Adrenal gland (tissue), 5 donors: ENCODE data around the gene KCNK13.

ENCODE experiments used
- CTCF ChIP-seq, 6 experiments: fragments of 450-650 bp in 4 of 6; fragments of 200-600 bp in 2 of 6; sonication (generic) in 1 of 6; IDR thresholded peaks; 1 replicate in 5 of 6; 2 replicates in 1 of 6; pipeline versions ENCODE4 v1.5.1 to v1.8.0; 2016 to 2021; ENCODE audit warnings: antibody characterized with exemption in 6 of 6, mild to moderate bottlenecking in 2 of 6, moderate library complexity in 1 of 6
- POLR2A ChIP-seq, 2 donors: fragments of 450-650 bp; IDR thresholded peaks; one replicate each; pipeline ENCODE4 v1.6.1; 2017; ENCODE audit warnings: antibody characterized with exemption in 2 of 2, mild to moderate bottlenecking in 2 of 2, moderate library complexity in 1 of 2
- donor health status: DM: no; HTN: no; CAD: no.

- TF ChIP-seq CTCF (IDR thresholded peaks at IDR 0.05): no peak
- TF ChIP-seq POLR2A (IDR thresholded peaks at IDR 0.05): no peak
Measured at GRCh38 chr14:90058876-90059458, 2.8 kb upstream of the KCNK13 start.
